ENCODE results near the gene SFRP5.

The SFRP5 gene

DNA sequence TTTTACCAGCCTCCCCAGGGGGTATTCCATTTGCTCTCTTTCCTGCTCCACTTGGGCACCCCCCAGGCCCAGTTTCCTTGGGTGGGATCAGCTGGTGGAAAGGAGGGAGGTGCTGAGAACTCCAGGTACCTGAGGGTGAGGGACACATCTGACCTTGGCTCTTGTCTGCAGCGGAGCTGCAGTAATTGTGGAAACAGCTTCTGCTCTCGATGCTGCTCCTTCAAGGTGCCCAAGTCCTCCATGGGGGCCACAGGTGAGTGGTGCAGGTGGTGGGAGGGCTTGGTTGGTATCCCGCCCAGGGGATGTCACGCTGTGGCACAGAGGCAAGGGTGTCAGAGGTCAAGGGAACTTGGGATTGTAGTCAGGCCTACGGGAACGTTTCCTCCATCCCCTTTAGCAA lies 14.3 kb downstream of the SFRP5 start:
- DNase-seq (ENCODE audit: extremely low read depth, low read depth): no peak
- TF ChIP-seq, protein P1, sequence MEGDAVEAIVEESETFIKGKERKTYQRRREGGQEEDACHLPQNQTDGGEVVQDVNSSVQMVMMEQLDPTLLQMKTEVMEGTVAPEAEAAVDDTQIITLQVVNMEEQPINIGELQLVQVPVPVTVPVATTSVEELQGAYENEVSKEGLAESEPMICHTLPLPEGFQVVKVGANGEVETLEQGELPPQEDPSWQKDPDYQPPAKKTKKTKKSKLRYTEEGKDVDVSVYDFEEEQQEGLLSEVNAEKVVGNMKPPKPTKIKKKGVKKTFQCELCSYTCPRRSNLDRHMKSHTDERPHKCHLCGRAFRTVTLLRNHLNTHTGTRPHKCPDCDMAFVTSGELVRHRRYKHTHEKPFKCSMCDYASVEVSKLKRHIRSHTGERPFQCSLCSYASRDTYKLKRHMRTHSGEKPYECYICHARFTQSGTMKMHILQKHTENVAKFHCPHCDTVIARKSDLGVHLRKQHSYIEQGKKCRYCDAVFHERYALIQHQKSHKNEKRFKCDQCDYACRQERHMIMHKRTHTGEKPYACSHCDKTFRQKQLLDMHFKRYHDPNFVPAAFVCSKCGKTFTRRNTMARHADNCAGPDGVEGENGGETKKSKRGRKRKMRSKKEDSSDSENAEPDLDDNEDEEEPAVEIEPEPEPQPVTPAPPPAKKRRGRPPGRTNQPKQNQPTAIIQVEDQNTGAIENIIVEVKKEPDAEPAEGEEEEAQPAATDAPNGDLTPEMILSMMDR (IDR thresholded peaks at IDR 0.05; ENCODE audit: low read depth, low read length): no peak

DNA sequence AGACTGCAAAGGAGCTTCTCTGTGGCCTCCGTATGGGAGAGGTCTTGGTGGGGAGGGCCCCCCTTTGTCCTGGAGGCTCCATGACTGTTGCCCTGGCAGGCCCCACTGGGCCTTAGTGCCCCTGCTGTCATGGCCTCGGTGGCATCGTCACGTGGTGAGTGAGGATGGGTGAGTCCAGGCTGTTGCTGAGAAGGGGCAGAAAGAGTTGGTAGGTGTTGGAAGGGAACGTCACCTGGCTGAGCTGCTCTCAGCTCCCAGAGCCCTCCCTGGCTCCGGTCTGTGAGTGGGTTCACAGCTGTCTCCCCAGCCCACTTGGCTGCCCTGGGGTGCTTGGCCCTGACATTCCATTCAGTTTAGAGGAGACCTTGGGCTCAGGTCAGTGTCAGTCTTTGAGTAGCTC lies 16.1 kb downstream of the SFRP5 start:
- DNase-seq (ENCODE audit: extremely low read depth, low read depth): no peak
- TF ChIP-seq, protein P1 (IDR thresholded peaks at IDR 0.05; ENCODE audit: low read depth, low read length): no peak

DNA sequence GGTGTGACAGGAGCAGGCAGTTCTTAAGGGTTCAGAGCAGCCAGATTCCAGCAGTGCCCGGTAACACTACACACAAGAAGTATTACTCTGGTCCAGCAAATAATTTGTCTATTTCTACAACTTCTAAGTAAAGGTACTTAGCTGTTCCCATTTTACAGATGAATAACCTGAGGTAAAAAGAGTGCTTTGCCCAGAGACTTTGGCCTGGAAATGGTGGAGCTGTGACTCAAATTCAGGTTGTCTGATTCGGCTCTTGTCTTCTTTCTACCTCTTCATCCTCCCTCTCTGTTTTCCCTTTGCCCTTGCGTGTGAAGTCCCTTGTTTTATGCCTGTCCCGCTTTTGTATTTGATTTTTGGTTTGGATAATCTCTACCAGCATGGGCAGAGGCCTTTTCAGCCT lies 17.1 kb downstream of the SFRP5 start:
- TF ChIP-seq, protein P1 (IDR thresholded peaks at IDR 0.05; ENCODE audit: low read depth, low read length): no peak
- DNase-seq (ENCODE audit: extremely low read depth, low read depth): no peak

DNA sequence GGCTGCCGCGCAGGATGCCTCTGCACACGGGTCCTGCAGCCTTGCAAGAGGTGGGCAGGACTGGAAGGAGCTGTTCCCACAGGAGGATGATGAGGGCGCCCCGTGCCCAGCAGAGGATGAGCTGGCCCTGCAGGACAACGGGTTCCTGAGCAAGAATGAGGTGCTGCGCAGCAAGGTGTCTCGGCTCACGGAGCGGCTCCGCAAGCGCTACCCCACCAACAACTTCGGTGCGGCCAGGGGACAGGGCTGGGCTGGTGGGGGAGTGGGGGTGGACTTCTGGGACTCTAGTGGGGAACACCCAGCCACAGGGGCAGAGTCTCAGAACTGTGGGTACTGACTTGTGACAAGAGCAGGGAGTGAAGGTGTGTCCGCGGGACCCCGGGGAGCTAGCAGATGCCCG lies 18.8 kb downstream of the SFRP5 start:
- TF ChIP-seq, protein P1 (IDR thresholded peaks at IDR 0.05; ENCODE audit: low read depth, low read length): no peak

DNA sequence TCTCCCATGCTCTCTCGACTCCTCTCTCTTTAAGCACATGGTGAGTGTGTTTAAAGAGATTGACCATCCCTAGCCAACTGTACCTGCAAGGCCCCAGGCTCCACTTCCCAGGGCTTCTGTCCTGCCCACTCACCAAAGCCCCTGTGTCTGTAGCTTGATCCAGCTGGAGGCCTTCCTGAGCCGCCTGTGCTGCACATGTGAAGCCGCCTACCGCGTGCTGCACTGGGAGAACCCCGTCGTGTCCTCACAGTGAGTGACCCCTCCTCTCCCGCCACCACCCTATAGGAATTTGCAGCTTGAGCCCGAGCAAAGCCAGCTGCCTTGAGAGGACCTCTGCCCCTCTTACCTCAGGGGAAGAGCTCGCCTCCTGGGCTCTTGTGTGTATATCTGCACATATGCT lies 23.7 kb downstream of the SFRP5 start:
- no peak for DNase-seq (ENCODE audit: extremely low read depth, low read depth)
- TF ChIP-seq, protein P1 (IDR thresholded peaks at IDR 0.05; ENCODE audit: low read depth, low read length): no peak

More for the DNA sequence above, 18.8 kb downstream of the SFRP5 start:
- DNase-seq (ENCODE audit: extremely low read depth, low read depth): no peak

DNA sequence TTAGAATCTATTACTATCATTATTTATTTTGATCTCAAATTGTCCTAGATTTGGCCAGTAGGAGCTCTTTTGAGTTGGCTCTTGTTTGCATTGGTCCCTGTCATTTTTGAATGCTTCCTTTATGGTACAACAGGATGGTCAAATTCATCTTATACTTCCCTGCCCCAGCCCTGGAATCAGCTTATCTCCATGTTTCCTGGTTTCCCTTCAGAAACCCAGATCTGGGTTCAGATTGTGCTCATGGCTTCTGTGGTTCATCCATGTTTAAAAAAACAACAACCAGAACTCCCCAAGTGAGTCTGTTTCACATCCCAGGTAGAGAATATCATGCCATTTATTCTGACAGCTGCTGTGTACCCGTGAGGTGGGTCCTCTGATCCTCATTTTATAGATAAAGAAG lies 24.2 kb downstream of the SFRP5 start:
- no peak for DNase-seq (ENCODE audit: extremely low read depth, low read depth)
- TF ChIP-seq, protein P1 (IDR thresholded peaks at IDR 0.05; ENCODE audit: low read depth, low read length): no peak

DNA sequence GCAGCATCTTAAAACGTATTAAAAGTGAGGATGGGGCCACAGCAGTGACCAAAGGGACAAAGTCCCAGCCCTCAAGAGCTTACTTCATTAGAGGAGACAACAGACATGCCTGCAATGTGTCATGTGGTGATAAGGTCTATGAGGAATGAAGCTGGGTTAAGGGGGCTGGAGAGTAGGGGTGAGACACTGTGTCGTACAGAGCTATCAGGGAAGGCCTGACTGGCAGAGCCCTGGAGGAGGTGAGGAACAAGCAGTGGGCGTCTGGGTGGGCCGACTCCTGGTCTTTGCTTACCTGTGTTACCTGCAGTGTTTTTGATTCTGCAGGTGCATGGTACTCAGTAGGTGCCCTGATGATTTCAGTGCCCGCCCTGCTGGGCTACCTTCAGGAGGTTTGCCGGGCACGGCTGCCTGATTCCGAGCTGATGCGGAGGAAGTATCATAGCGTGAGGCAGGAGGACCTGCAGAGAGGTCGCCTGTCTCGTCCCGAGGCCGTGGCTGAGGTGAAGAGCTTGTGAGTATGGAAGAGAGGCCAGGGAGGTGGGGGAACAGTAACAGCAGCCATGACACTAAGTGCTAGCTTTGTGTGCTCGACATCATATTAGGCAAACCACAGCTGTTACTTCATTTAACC lies 27.3 kb downstream of the SFRP5 start:
- no peak for DNase-seq (ENCODE audit: extremely low read depth, low read depth)
- TF ChIP-seq, protein P1 (IDR thresholded peaks at IDR 0.05; ENCODE audit: low read depth, low read length): no peak

All from AG09319 (cell line).